ENCODE measurements around the gene NR2F1-AS1. TPM values are rescaled to one million over a fixed set of nuclear protein-coding genes. Genes with fewer than 3 reads are reported as not detected.

Gene NR2F1-AS1
- total RNA-seq, 1 experiment from 2014 or later = 1.5 TPM

- H3K27me3 Mint-ChIP-seq (ENCODE audit: low read depth) = no peaks in the 10 kb centered on the region
- H3K27ac Mint-ChIP-seq = no peak overlapping the region
- TF ChIP-seq ATF2 (CRISPR knock-in tag; IDR thresholded peaks at IDR 0.05; ENCODE audit: borderline replicate concordance, low read depth) (no peak), TCF7 (CRISPR knock-in tag; IDR thresholded peaks at IDR 0.05; ENCODE audit: low read depth) (no peak), TEAD1 (CRISPR knock-in tag; IDR thresholded peaks at IDR 0.05) (no peak), NR1H2 (CRISPR knock-in tag; IDR thresholded peaks at IDR 0.05) (no peak), TEAD4 (CRISPR knock-in tag; IDR thresholded peaks at IDR 0.05) (no peak), MLX (CRISPR knock-in tag; IDR thresholded peaks at IDR 0.05) (no peak), ZNF671 (CRISPR knock-in tag; IDR thresholded peaks at IDR 0.05) (no peak), ZNF121 (CRISPR knock-in tag; IDR thresholded peaks at IDR 0.05) (no peak), ZNF138 (CRISPR knock-in tag; conservative IDR thresholded peaks at IDR 0.05) (no peak), FOXJ3 (CRISPR knock-in tag; IDR thresholded peaks at IDR 0.05; ENCODE audit: borderline replicate concordance) (no peak), ZNF232 (CRISPR knock-in tag; IDR thresholded peaks at IDR 0.05) (no peak)
- H3K9me3 Mint-ChIP-seq = no peaks in the 10 kb centered on the region
- peaks cover 18% of the 10 kb centered on the region for H3K4me1 Mint-ChIP-seq
- H3K36me3 Mint-ChIP-seq = no peaks in the 10 kb centered on the region
- no peak for ATAC-seq
- no peak for DNase-seq (ENCODE audit: low spot score)
- POLR2A ChIA-PET = no interaction called here
- CTCF ChIA-PET = no interaction called here
- H3K4me3 Mint-ChIP-seq = no peak overlapping the region
Measured at GRCh38 chr5:93411716-93412115, 169.3 kb downstream of the NR2F1-AS1 start.

- Mint-ChIP-seq H3K4me3 (no peak overlapping the region), H3K27me3 (ENCODE audit: low read depth) (no peaks in the 10 kb centered on the region), H3K27ac (no peak overlapping the region), H3K4me1 (peaks cover 18% of the 10 kb centered on the region), H3K9me3 (peaks cover 8% of the 10 kb centered on the region), H3K36me3 (peaks cover 4% of the 10 kb centered on the region; the same call in 1 of the 2 replicates)
- ChIA-PET POLR2A (no interaction called here), CTCF (no interaction called here)
- no peak for ATAC-seq
- DNase-seq (ENCODE audit: low spot score) = no peak
- no peak for TF ChIP-seq E2F1 (CRISPR knock-in tag; IDR thresholded peaks at IDR 0.05)
- no peak for TF ChIP-seq ZNF416 (CRISPR knock-in tag; IDR thresholded peaks at IDR 0.05)
- TF ChIP-seq KAT7 (CRISPR knock-in tag; IDR thresholded peaks at IDR 0.05; ENCODE audit: borderline replicate concordance) = no peak
- TF ChIP-seq ZNF232 (CRISPR knock-in tag; IDR thresholded peaks at IDR 0.05) = no peak
- TF ChIP-seq ELF4 (CRISPR knock-in tag; IDR thresholded peaks at IDR 0.05; ENCODE audit: low read depth) = no peak
- no peak for TF ChIP-seq FOXP1 (CRISPR knock-in tag; IDR thresholded peaks at IDR 0.05; ENCODE audit: borderline replicate concordance)
- TF ChIP-seq AR (CRISPR knock-in tag; IDR thresholded peaks at IDR 0.05) = no peak
- no peak for TF ChIP-seq CTCF (IDR thresholded peaks at IDR 0.05)
- no peak for TF ChIP-seq CREB1 (CRISPR knock-in tag; IDR thresholded peaks at IDR 0.05)
- no peak for TF ChIP-seq ZNF671 (CRISPR knock-in tag; IDR thresholded peaks at IDR 0.05)
- no peak for TF ChIP-seq PREB (CRISPR knock-in tag; IDR thresholded peaks at IDR 0.05; ENCODE audit: borderline replicate concordance)
- no peak for TF ChIP-seq MLX (CRISPR knock-in tag; IDR thresholded peaks at IDR 0.05)
- no peak for TF ChIP-seq MYBL2 (CRISPR knock-in tag; IDR thresholded peaks at IDR 0.05)
- no peak for TF ChIP-seq GTF2I (CRISPR knock-in tag; conservative IDR thresholded peaks at IDR 0.05)
- no peak for TF ChIP-seq FOXP4 (CRISPR knock-in tag; IDR thresholded peaks at IDR 0.05)
- TF ChIP-seq OVOL2 (CRISPR knock-in tag; IDR thresholded peaks at IDR 0.05; ENCODE audit: borderline replicate concordance) = no peak
Measured at GRCh38 chr5:93409691-93410090, 171.3 kb downstream of the NR2F1-AS1 start.
